NB4 (cell line): ENCODE results near the gene MPV17.

Experiments used
- DNase-seq: peaks from one replicate; pipeline ENCODE4 v3.0.0; 2010; ENCODE audit warnings: low read depth
- H3K4me3 ChIP-seq: one replicate; pipeline ENCODE4 v1.5.1; 2011; ENCODE audit warnings: mild to moderate bottlenecking, low read depth, low read length, moderate library complexity
- CTCF ChIP-seq: IDR thresholded peaks from one replicate; pipeline ENCODE4 v1.5.1; 2012; ENCODE audit warnings: low read depth, low read length
- MAX ChIP-seq: IDR thresholded peaks from 2 replicates; pipeline ENCODE4 v1.6.1; 2011; ENCODE audit warnings: low read depth, low read length
- MYC ChIP-seq: IDR thresholded peaks from 2 replicates; pipeline ENCODE4 v1.6.1; 2011; ENCODE audit warnings: low read depth, low read length
- POLR2A ChIP-seq: IDR thresholded peaks from 2 replicates; pipeline ENCODE4 v1.6.1; 2011; ENCODE audit warnings: mild to moderate bottlenecking; ENCODE audit not compliant: insufficient read length; ENCODE audit errors: extremely low read depth

Gene MPV17

DNA sequence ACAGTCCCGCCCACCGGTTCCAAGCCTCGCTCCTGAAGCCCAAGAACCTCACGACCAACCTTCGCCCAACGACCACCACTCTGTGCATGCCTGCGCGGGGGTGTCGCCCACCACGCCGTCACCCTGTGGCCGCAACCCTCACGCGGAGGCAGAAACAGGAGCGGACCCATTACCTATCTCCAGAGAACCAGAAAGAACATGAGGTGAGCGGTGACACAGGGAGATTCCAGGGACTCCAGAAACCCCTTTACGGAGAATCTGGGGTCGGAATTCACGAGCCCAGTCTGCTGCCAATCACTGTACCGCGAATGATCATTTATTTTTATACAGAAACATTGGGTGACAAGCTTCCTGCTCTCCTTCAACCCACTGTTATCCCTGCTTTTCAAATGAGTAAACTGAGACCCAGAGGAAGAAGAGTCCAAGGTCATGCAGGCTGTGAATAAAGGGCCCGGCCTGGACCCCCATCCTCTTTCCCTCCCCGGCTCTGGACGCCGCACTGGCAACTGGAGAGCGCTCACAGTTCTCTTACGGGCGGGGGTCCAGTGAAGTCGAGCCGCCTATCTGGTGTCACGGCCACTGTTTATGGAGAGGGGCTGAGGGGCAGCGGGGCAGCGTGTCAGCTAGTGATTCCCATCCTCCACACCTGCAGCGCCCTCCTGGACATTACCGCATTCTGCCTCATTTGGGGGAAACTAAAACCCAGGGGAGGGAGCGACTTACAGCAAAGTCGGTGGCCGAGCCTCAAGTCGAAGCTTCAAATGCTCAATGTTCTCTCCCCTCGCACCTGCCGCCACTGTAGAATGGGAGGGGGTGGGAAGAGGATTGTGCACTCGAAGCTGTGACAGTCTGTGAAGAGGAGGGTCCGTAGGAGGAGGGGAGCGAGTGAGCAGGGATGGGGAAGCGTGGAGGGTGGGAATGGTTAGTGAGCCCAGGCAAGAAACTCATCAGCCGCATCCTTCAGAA lies 59.3 kb downstream of the MPV17 start:
- no peak for DNase-seq
- no peak for TF ChIP-seq MYC
- TF ChIP-seq MAX: no peak
- TF ChIP-seq POLR2A: no peak
- no peak for TF ChIP-seq CTCF
- H3K4me3 ChIP-seq: no peak overlapping the region

DNA sequence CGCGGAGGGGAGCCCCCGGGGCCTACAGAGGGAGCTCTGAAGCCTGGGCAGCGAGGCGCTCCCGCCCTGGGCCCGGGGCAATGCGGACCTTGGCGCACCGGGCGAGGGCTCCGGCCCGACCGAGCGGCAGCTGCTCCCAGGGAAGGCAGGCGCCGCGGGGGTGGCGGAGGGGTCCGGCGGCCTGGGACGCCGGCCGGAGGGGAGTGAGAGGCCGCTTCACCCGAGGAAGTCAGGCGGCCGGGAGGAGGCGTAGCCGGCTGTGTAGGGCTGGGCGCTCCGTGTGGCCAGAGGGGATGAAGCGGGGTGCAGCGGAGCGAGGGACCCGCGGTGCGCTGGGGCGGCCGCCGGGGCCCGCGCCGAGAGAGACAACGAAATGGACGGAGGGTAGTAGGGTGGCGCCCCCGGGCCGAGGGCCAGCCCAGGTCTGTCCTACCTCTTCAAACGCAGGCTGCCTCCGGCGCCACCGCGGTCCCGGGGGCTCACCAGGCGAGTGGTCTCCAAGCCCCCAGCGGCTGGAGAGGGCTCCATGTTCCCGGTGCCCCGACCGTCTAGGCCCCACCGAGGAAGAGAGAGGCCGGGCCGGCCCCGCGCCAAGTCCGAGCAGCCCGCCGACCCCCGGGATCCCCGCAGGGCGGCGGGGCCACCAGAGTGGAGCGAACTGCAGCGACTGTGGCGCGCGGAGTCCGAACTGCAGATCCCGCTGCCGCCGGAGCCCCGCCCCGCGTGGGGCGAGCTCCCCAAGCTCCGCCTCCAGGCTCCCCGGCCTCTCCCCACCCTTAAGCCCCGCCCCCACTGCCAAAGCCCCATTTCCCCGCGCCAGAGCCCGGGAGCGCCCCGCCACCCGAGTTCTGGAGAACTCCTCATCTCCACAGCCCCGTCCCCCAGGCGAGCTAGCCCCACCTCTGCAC lies 60.3 kb downstream of the MPV17 start, which contains the start of gene SLC30A3:
TSS of gene SLC30A3 (minus strand) at position 669 of the 908 bp plus-strand sequence. CDS start at position 528, 141 bp downstream.
- DNase-seq: no peak
- TF ChIP-seq POLR2A (no peak), CTCF (no peak), MAX (no peak), MYC (no peak)
- no peak within 1 kb of the TSS for H3K4me3 ChIP-seq

DNA sequence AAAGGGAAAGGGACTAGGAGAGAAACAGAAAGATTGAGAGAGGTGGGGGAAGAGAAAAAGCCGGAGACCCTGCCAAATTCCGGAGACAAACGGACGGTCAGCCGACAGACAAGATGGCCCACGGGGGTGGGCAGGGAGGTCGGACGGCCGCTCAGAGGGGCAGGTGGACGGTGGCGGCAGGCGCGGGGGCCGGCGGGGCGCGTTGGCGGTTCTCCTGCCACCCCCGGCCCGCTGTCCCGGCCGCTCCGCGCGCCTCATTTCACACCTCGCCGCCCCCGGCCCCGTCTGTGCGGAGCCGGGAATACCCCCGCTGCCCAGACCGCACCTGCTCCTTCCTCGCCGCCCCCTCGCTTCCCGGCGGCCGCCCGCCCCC lies 61.0 kb downstream of the MPV17 start:
- TF ChIP-seq CTCF (no peak), POLR2A (no peak), MYC (no peak), MAX (no peak)
- H3K4me3 ChIP-seq: no peak overlapping the region
- no peak for DNase-seq

GRCh38 chr2:27261241-27261925 lies 61.5 kb downstream of the MPV17 start:
- no peak for DNase-seq
- no peak overlapping the region for H3K4me3 ChIP-seq
- TF ChIP-seq MAX: no peak
- TF ChIP-seq CTCF: no peak
- no peak for TF ChIP-seq MYC
- TF ChIP-seq POLR2A: no peak
